GM12891 (cell line): ENCODE results near the gene DHFR2.

Experiments used
- POLR2A ChIP-seq: IDR thresholded peaks from 2 replicates; pipeline ENCODE4 v1.6.1; 2011; ENCODE audit warnings: low read depth, low read length, control low read depth
- POLR2AphosphoS5 ChIP-seq: IDR thresholded peaks from 2 replicates; pipeline ENCODE4 v1.6.1; 2011; ENCODE audit warnings: low read depth, low read length, control low read depth

DNA sequence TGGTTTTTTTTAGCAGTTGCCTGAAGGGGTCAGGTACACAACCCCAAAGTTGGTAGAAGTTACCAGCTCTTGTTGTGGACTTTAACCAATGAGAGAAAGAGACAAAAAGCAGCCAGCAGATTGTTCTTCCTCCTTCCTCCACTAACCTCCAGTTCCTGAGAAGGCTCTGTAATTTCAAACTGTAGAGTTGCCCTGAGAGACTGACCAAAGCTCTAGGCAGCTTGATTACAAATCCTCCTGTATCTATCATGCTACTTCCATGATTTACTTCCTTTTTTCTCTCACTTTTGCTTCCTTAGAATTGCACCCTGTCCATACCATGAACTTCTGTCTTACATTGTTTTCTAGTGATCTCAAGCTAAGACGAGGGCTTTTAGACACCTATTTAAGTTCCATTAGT lies 29.4 kb upstream of the DHFR2 start:
- TF ChIP-seq POLR2A: no peak
- no peak for TF ChIP-seq POLR2AphosphoS5
